Effector memory CD8-positive, alpha-beta T cell (primary cell): Measurements from ENCODE around the gene ATRNL1.
"Not testable (repeated sequence)": the region's sequence is repeated elsewhere in the genome, so short reads cannot be mapped to it uniquely, and the experiment has no call there.

ENCODE experiments used
- ATAC-seq: fragments of 150-1000 bp; cut with Tn5 transposase; replicated peaks from 2 replicates; pipeline ENCODE4 v1.10.0; 2021; ENCODE audit warnings: mild to moderate bottlenecking, moderate library complexity
- DNase-seq, 3 experiments: peaks; one replicate each; pipeline ENCODE4 v3.0.0; 2021
- H3K27ac Mint-ChIP-seq, 2 donors: one replicate each; pipeline ENCODE4 v1.8.0; 2022; ENCODE audit warnings: mild to moderate bottlenecking in 2 of 2, mixed read lengths in 2 of 2, moderate library complexity in 2 of 2
- H3K27me3 Mint-ChIP-seq, 2 donors: one replicate each; pipeline ENCODE4 v1.8.0; 2022; ENCODE audit warnings: mixed read lengths in 2 of 2
- H3K36me3 Mint-ChIP-seq: one replicate; pipeline ENCODE4 v1.8.0; 2022; ENCODE audit warnings: mild to moderate bottlenecking, moderate library complexity, mixed read lengths; ENCODE audit not compliant: insufficient read depth
- H3K4me1 Mint-ChIP-seq, 2 donors: one replicate each; pipeline ENCODE4 v1.8.0; 2022; ENCODE audit warnings: low read depth in 2 of 2, mixed read lengths in 2 of 2
- H3K4me3 Mint-ChIP-seq, 2 donors: one replicate each; pipeline ENCODE4 v1.8.0; 2022; ENCODE audit warnings: mild to moderate bottlenecking in 2 of 2, mixed read lengths in 2 of 2, moderate library complexity in 2 of 2
- H3K9me3 Mint-ChIP-seq, 2 donors: one replicate each; pipeline ENCODE4 v1.8.0; 2022; ENCODE audit warnings: mixed read lengths in 2 of 2

The ATRNL1 gene

GRCh38 chr10:115536401-115536800 lies 443.2 kb downstream of the ATRNL1 start:
- H3K27me3 Mint-ChIP-seq, H3K36me3 Mint-ChIP-seq, H3K4me1 Mint-ChIP-seq, H3K9me3 Mint-ChIP-seq, H3K27ac Mint-ChIP-seq, H3K4me3 Mint-ChIP-seq, DNase-seq, ATAC-seq: not testable (repeated sequence)

- ATAC-seq (no peak), DNase-seq (no peak)
- H3K27me3 Mint-ChIP-seq = no peaks in the 10 kb centered on the region
- no peaks in the 10 kb centered on the region for H3K4me1 Mint-ChIP-seq
- H3K36me3 Mint-ChIP-seq = no peaks in the 10 kb centered on the region
- peaks cover 2 to 11% of the 10 kb centered on the region in 2 donors for H3K9me3 Mint-ChIP-seq
- H3K27ac Mint-ChIP-seq = no peak overlapping the region
- H3K4me3 Mint-ChIP-seq = no peak overlapping the region
Observed at GRCh38 chr10:115539142-115539762, 446.1 kb downstream of the ATRNL1 start.

GRCh38 chr10:115555887-115556402 lies 462.8 kb downstream of the ATRNL1 start:
- Mint-ChIP-seq H3K4me1 (no peaks in the 10 kb centered on the region), H3K36me3 (no peaks in the 10 kb centered on the region), H3K9me3 (peaks cover 6 to 14% of the 10 kb centered on the region in 2 donors), H3K27me3 (no peaks in the 10 kb centered on the region), H3K4me3 (no peak overlapping the region), H3K27ac (no peak overlapping the region)
- ATAC-seq (no peak), DNase-seq (no peak)

- no peak for DNase-seq
- Mint-ChIP-seq H3K36me3 (no peaks in the 10 kb centered on the region), H3K27me3 (no peaks in the 10 kb centered on the region), H3K9me3 (peaks cover 15 to 17% of the 10 kb centered on the region in 2 donors), H3K4me1 (no peaks in the 10 kb centered on the region), H3K4me3 (no peak overlapping the region), H3K27ac (no peak overlapping the region)
- no peak for ATAC-seq
Observed at GRCh38 chr10:115558252-115558651, 465.1 kb downstream of the ATRNL1 start.

- Mint-ChIP-seq H3K4me1 (no peaks in the 10 kb centered on the region), H3K36me3 (no peaks in the 10 kb centered on the region), H3K27me3 (no peaks in the 10 kb centered on the region), H3K9me3 (peaks cover 4 to 8% of the 10 kb centered on the region in 2 donors), H3K4me3 (no peak overlapping the region), H3K27ac (no peak overlapping the region)
- DNase-seq (no peak), ATAC-seq (no peak)
Observed at GRCh38 chr10:115566867-115567266, 473.7 kb downstream of the ATRNL1 start.

GRCh38 chr10:115572740-115573455 lies 479.7 kb downstream of the ATRNL1 start:
- Mint-ChIP-seq H3K4me1 (no peaks in the 10 kb centered on the region), H3K36me3 (no peaks in the 10 kb centered on the region), H3K27me3 (no peaks in the 10 kb centered on the region), H3K9me3 (peaks cover 0 to 6% of the 10 kb centered on the region in 2 donors), H3K4me3 (no peak overlapping the region), H3K27ac (no peak overlapping the region)
- no peak for ATAC-seq
- no peak for DNase-seq

- Mint-ChIP-seq H3K9me3 (peaks cover 4 to 8% of the 10 kb centered on the region in 2 donors), H3K27ac (no peak overlapping the region), H3K4me1 (no peaks in the 10 kb centered on the region), H3K4me3 (no peak overlapping the region), H3K27me3 (no peaks in the 10 kb centered on the region), H3K36me3 (no peaks in the 10 kb centered on the region)
- DNase-seq = no peak
- no peak for ATAC-seq
Observed at GRCh38 chr10:115580239-115580638, 487.1 kb downstream of the ATRNL1 start.

- Mint-ChIP-seq H3K4me1 (no peaks in the 10 kb centered on the region), H3K27me3 (no peaks in the 10 kb centered on the region), H3K36me3 (no peaks in the 10 kb centered on the region), H3K27ac (no peak overlapping the region), H3K4me3 (no peak overlapping the region), H3K9me3 (peaks cover 7% of the 10 kb centered on the region in 2 donors)
- no peak for ATAC-seq
- no peak for DNase-seq
Observed at GRCh38 chr10:115593060-115593459, 499.9 kb downstream of the ATRNL1 start.

GRCh38 chr10:115604627-115605026 lies 511.5 kb downstream of the ATRNL1 start:
- H3K27ac Mint-ChIP-seq = no peak overlapping the region
- H3K36me3 Mint-ChIP-seq = no peaks in the 10 kb centered on the region
- H3K4me3 Mint-ChIP-seq = no peak overlapping the region
- H3K4me1 Mint-ChIP-seq = no peaks in the 10 kb centered on the region
- peaks cover 0 to 4% of the 10 kb centered on the region in 2 donors for H3K9me3 Mint-ChIP-seq
- DNase-seq = no peak
- no peak for ATAC-seq
- H3K27me3 Mint-ChIP-seq = no peaks in the 10 kb centered on the region

- no peak overlapping the region for H3K27ac Mint-ChIP-seq
- ATAC-seq (no peak), DNase-seq (no peak)
- no peaks in the 10 kb centered on the region for H3K4me1 Mint-ChIP-seq
- H3K9me3 Mint-ChIP-seq = peaks cover 0 to 2% of the 10 kb centered on the region in 2 donors
- H3K4me3 Mint-ChIP-seq = no peak overlapping the region
- H3K27me3 Mint-ChIP-seq = no peaks in the 10 kb centered on the region
- no peaks in the 10 kb centered on the region for H3K36me3 Mint-ChIP-seq
Observed at GRCh38 chr10:115606086-115606485, 512.9 kb downstream of the ATRNL1 start.

- Mint-ChIP-seq H3K9me3 (peaks cover 0 to 2% of the 10 kb centered on the region in 2 donors), H3K4me3 (no peak overlapping the region), H3K4me1 (no peaks in the 10 kb centered on the region), H3K27me3 (no peaks in the 10 kb centered on the region), H3K27ac (no peak overlapping the region), H3K36me3 (no peaks in the 10 kb centered on the region)
- ATAC-seq (no peak), DNase-seq (no peak)
Observed at GRCh38 chr10:115606741-115607140, 513.6 kb downstream of the ATRNL1 start.

GRCh38 chr10:115624448-115624847 lies 531.3 kb downstream of the ATRNL1 start:
- Mint-ChIP-seq H3K27me3 (no peaks in the 10 kb centered on the region), H3K9me3 (peaks cover 0 to 8% of the 10 kb centered on the region in 2 donors)

GRCh38 chr10:115628616-115629015 lies 535.5 kb downstream of the ATRNL1 start:
- H3K4me1 Mint-ChIP-seq = no peaks in the 10 kb centered on the region
- DNase-seq = no peak
- H3K9me3 Mint-ChIP-seq = peaks cover 0 to 1% of the 10 kb centered on the region in 2 donors
- ATAC-seq = no peak
- H3K36me3 Mint-ChIP-seq = no peaks in the 10 kb centered on the region
- no peaks in the 10 kb centered on the region for H3K27me3 Mint-ChIP-seq
- H3K27ac Mint-ChIP-seq = no peak overlapping the region
- no peak overlapping the region for H3K4me3 Mint-ChIP-seq

More at GRCh38 chr10:115624448-115624847, 531.3 kb downstream of the ATRNL1 start:
- DNase-seq = no peak
- Mint-ChIP-seq H3K4me3 (no peak overlapping the region), H3K4me1 (no peaks in the 10 kb centered on the region), H3K27ac (no peak overlapping the region), H3K36me3 (no peaks in the 10 kb centered on the region)
- ATAC-seq = no peak

- ATAC-seq = no peak
- Mint-ChIP-seq H3K9me3 (peaks cover 7% of the 10 kb centered on the region in 2 donors), H3K27me3 (no peaks in the 10 kb centered on the region), H3K27ac (no peak overlapping the region), H3K4me3 (no peak overlapping the region), H3K4me1 (no peaks in the 10 kb centered on the region), H3K36me3 (no peaks in the 10 kb centered on the region)
- DNase-seq = no peak
Observed at GRCh38 chr10:115638246-115638645, 545.1 kb downstream of the ATRNL1 start.
